ENCODE results near the gene LAMB1.

DNA sequence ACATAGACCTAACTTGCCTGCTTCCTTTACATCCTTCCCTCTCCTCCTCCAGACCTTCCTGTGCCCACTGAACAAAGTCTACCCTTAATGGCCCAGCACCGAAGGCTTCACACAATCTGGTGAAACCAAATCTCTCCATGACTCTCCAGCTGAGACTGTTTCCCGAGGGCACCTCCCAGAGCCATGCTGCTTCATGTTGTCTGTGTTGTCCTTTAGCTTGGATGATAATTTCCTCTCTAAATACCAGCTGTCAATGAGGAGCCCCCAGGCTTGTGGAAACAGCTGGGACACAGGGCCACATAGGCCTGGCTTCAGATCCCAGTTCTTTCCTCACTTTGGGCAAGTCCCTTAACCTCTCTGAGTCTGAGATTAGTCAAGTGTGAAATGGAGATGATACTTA is 57.6 kb downstream of the LAMB1 start:
- TF ChIP-seq, protein P1, sequence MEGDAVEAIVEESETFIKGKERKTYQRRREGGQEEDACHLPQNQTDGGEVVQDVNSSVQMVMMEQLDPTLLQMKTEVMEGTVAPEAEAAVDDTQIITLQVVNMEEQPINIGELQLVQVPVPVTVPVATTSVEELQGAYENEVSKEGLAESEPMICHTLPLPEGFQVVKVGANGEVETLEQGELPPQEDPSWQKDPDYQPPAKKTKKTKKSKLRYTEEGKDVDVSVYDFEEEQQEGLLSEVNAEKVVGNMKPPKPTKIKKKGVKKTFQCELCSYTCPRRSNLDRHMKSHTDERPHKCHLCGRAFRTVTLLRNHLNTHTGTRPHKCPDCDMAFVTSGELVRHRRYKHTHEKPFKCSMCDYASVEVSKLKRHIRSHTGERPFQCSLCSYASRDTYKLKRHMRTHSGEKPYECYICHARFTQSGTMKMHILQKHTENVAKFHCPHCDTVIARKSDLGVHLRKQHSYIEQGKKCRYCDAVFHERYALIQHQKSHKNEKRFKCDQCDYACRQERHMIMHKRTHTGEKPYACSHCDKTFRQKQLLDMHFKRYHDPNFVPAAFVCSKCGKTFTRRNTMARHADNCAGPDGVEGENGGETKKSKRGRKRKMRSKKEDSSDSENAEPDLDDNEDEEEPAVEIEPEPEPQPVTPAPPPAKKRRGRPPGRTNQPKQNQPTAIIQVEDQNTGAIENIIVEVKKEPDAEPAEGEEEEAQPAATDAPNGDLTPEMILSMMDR (IDR thresholded peaks at IDR 0.05), result no peak
- no peak for TF ChIP-seq POLR2A (IDR thresholded peaks at IDR 0.05)

Measured in body of pancreas (tissue), 4 donors.